A204.1 (cell line): ENCODE measurements around the gene BSND.

Source experiments
- FAIRE-seq: peaks from 2 replicates; lab custom pipeline; 2012; peaks lifted over from hg19 to GRCh38; lab: Jason Lieb, UNC

BSND gene

DNA sequence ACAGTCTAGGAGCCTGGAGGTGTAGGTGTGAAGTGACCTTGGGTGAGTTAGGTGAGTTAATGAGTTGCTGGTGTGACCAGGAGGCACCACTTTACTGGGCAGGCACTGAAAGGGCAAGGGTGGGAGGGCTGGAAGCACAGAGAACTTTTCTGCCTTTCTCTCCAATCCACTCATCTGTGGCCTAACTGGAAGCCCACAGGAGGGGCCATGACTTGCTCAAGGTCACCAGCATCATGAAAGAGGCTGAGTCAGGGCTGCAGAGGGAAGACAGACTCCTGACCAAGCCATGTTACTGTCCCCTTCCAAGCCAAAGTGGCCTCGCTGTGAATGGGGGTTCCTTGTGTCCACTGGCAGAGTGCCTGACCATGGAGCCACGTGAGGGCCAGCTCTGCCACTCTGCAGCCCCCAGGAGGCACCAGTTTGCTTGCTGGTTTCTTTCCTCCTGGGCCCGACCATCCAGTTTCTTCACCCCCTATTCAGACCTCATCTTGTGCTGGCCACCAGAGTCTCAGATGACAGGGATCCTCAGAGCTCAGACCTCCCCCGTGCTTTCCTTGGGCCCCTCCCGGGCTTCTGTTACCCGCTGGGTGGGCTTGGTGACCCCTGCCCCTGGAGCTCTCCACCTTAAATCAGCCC, 4.3 kb upstream of the BSND start:
- no peak for FAIRE-seq

DNA sequence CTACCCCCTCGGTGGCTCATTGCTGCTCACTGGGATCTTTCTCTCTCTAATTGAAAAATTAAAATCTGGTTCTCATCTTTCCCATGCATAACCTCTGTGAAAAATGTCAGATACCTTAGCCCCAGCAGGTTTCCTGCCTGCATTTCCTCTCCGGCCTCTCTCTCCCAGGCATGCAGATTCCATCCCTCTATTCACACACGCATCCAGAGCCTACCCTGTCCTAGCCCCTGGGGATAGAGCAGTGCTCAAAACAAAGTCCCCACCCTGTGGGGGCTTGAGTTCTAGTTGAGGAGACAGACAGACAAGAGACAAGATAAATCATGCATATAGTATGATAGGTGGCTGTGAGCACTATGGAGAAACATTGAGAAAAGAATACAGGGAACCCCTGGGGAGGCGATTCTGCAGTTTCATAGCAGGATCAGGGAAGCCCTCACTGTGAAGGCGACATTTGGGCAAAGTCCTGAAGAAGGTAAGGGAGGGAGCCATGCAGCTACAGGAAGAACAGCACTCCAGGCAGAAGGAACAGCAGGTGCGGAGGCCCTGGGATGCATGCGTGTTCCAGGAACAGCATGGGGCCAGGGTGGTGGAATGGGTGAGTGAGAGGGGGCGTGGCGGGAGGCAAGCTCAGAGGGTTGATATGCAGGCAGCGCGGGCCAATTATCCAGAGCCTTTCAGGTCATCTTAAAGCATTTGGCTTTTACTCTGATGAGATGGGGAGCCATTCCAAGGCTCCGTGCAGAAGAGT, 3.5 kb upstream of the BSND start:
- no peak for FAIRE-seq

DNA sequence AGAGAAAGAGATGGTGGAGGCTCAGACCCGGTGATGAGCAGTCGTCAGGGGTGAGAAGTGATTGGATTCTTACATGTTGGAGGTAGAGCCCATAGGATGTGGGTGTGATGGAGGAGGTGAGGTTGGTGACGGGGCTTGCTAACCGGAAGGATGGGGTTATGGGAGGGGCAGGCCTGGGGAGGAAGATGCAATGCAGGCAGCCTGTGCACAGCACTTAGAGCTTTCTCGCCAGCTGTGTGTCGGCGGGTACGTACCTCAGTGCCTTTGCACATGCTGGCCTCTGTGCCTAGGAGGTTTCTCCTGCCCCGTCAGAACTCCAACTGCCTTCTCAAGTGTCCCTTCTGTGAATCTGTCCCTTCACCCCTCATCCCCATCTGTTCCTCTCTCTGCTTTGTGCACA, 2.9 kb upstream of the BSND start:
- FAIRE-seq = no peak

DNA sequence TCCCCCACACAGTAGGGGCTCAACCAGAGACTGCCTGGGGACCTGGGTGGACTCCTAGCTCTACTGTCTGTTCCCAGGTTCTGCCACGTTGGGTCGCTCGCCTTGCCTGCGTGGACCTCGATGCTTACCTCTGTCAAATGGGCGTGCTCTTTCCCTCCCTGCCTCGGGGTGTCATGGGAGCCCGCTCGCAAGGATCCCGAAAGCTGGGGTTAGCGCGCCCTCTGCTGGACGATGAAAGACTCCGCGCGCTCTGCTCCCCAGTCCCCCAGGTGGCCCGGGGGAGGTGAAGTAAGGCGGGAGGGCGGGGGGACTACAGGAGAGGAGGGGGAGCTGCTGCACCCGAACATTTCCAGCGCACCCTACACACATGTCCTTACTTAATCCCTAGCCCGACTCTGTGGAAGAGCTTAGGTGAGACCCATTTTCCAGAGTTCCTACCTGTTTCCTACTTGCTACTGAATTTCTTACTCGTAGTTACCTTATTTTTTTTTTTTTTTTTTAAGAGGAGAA, 2.3 kb upstream of the BSND start:
- no peak for FAIRE-seq

DNA sequence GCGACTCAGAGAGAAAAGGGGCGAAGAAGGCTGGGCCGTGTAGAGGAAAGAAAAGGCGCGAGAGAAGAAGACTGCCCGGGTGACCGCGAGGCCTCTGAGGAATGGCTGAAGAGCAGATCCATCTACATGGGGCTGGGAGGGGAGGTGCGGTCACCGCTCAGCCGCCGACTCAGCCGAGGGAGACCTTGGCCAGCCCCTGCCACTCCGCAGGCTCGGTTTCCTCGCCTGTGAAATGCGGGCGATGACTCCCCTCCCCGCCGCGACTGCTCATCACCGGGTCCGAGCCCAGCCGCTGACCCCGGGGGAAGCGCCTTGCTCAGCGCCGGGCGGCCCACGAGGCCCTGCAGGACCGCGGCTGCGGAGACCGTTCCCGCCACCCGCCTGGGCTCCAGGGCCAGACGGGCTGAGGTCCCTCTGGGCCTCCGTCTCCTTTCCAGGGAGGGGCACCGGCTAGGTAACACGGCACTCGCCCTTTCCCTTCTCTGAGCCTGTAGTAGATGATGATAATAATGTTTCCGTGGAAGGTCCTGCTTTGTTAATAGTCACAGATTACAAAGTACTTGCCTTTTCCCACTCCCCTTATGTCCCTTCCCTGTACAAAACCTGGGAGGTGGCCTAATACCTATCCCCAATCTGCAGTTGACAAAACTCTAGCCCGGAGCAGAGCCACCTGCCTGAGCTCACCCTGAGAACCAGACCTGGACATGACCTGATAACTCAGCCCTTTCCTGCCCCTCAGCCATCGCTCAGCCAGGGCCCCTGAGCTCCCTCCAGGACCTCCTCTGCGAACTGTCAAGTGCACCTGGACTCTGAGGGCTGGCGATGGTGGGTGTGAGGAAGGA, 1.6 kb upstream of the BSND start:
- no peak for FAIRE-seq

DNA sequence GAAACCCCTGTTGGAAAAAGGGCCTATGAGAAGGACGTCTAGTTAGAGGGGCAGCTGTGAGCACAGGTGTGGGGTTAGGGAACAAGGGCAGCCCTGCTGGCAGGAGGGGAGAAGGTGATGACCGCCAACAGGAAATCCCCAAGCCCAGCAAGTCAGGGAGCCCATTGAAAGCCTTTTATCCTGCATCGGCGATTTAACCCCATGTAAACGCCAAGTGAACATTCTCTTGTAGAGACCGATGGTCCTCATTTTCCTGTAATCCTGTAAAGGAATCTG, 1.1 kb upstream of the BSND start:
- FAIRE-seq = no peak

GRCh38 chr1:54998100-54998499, 633 bp upstream of the BSND start:
- FAIRE-seq = no peak

DNA sequence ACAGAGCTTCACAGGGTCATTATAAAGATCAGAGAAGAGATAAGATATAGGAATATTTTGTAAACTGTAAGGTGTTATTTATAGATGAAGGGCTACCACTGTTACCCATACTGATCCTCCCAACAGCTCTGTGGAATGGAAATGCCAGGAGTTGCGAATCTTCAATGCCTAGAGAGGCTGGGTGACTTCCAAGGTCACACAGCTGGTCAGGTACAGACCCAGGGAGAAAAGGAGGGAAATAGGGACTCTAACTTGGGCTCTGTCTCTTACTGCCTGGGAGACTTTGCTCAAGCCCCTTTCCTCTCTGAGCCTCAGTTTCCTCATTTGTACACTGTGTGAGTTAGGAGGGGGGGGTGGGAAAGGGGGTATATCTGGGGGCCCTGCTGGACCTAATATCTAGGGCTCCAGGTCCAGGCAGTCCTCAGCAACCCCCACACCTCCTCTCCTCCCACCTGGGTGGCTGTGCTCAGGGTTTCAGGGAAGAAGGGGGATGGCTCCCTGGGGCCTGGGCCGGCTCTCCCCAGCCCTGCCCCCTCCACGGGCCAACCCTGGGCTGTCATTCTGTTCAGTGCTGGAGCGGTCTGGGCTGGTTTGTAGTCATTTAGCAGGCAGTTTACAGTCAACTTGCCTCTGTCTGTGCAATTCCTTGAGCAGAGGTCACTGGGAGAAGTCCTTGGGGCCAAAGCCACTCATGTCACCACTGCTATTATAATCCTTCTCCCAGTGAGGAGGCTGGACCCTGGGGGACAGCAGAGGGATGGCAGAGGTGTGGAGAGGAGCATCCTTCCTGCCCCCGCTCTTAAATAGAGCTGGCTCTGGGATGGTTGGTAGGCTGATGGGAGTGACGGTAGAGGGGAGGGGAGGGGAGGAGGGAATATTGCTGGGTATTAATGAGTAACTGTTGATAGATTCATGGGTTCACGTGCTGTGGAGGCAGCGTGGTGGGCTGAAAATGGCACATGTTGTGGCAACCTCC, 1.7 kb downstream of the BSND start:
- FAIRE-seq = no peak

DNA sequence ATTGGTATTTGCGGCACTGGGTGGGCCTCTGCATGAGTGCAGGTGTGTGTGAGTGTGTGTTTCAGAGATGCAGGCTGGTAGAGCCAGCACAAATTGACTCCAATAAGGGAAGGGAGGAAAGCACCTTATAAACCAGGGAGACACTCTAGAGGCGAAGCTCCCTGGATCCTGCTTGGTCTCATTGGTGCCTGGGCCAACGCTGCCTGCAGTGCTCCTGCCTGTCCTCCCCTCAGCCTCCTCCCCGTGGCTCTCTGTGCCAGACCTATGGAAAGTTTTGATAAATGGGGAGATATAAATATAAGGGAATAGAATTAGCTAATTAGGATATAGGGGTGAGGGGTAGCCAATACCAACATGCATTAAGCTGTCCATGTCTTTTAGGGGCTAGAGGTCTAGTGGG, 2.6 kb downstream of the BSND start:
- FAIRE-seq = no peak

DNA sequence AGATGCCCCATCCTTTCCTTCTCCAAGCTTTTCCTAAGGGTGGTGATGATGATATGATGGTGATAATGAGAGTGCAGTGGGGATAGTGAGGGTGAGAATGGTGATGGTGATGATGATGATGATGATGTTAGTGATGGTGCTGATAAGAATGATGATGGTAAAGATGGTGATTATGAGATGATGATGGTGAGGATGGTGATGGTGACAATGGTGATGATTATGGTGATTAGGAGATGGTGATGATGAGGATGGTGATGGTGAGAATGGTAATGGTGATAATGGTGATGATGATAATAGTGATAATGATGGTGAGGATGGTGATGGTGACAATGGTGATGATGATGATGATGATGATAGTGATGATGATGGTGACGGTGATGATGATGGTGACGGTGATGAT, 4.0 kb downstream of the BSND start:
- no peak for FAIRE-seq

DNA sequence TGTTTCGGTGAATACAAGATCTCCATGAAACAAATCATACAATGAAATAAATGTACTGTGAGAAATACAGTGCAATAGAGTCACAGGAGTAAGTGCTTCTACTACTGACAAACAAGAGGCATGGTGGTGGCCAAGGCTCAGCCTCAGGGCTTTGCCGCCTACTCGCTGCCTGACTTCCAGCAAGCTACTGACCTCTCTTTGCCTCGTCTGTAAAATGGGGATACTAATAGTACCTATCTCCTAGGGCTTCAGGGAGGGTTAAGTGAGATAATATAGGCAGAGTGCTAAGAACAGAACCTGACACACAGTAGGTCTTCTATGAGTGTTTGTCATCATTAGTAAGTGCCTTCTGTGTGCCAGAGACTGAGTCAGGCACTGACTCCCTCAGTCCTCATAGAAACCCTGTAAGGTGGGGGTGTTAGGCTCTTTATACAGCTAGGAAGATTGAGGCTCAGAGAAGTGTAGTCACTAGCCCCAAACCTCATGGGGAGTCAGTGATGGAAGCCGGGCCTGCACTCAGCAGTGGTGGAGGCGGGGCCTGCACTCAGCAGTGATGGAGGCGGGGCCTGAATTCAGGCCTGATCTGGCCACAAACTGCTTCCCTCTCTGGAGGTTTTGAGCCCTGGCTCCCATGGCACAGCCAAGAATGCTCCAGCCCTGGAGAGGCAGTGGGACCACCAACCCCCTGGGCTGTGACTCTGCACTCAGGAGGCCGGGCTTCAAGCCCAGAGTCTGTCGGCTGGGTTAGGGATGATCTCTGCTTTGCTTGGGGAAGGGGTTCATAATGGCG, 6.8 kb downstream of the BSND start:
- no peak for FAIRE-seq

GRCh38 chr1:55006931-55007330, 8.2 kb downstream of the BSND start:
- FAIRE-seq = no peak

DNA sequence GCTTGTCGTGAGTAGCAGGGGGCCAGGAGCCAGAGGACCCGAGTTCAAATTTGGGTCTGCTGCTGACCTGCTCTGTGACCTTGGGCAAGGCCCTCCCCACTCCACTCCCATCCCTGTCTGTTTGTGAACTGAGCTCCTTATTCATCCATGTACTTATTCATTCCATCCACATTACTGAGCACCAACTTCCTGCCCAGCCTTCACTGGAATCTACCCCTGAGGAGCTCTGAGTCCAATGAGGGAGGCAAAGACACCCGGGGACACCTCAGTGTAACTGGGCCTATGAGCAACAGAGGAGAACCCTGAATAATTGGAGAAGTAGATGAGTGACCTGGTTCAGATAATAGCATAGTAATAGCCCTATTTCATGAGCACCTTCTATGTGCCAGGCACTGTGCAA, 8.9 kb downstream of the BSND start:
- FAIRE-seq = no peak

- FAIRE-seq = no peak
Measured at GRCh38 chr1:55010194-55010886, 11.6 kb downstream of the BSND start.

- FAIRE-seq = no peak
Measured at GRCh38 chr1:55010887-55011217, 12.1 kb downstream of the BSND start.

GRCh38 chr1:55012661-55013060, 13.9 kb downstream of the BSND start:
- FAIRE-seq = no peak

GRCh38 chr1:55015123-55015522, 16.4 kb downstream of the BSND start:
- FAIRE-seq = no peak

GRCh38 chr1:55015731-55016620, 17.2 kb downstream of the BSND start:
- FAIRE-seq = no peak

GRCh38 chr1:55018395-55018794, 19.7 kb downstream of the BSND start:
- no peak for FAIRE-seq
